ENCODE measurements around the gene LSR. TPM values are rescaled to one million over a fixed set of nuclear protein-coding genes. Genes with fewer than 3 reads are reported as not detected.

The LSR gene
- total and polyA plus RNA-seq, 8 donors: 50.6 to 130 (median 61.4) TPM

DNA sequence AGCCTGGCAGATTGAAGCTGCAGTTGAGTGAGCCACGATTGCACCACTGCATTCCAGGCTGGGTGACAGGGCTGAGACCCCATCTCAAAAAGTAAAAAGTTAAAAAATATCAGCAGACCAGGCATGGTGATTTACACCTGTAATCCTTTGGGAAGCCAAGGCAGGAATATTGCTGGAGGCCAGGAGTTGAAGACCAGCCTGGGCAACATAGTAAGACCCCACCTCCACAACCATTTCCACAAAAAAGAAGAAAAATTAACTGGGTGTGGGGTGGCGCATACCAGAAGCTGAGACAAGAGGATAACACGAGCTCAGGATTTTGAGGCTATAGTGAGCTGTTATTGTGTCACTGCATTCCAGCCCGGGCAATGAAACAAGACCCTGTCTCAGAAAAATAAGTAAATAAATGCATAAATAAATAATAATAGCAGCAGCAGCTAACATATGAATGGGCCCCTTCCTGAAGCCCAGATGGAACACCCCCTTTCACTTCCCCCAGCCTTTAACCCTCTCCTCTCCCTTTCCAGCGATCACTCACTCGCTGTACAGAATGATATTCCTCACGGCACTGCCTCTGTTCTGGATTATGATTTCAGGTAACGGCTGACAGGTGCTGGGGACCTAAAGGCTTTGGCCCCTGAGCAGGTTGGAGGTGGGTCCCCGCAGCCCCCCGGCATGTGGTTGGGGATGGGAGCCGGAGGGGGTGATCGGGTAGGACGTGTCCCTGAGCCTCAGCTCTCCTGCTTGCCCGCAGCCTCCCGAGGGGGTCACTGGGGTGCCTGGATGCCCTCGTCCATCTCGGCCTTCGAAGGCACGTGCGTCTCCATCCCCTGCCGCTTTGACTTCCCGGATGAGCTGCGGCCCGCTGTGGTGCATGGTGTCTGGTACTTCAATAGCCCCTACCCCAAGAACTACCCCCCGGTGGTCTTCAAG is 46.3 kb downstream of the LSR start:
- intact Hi-C loops (cut with DNase I): no loop called here
- peaks cover 0 to 5% of the 10 kb centered on the region in 2 donors for H3K4me1 ChIP-seq
- DNase-seq: peak in 1 of 4 donors; percentile 71
- peaks cover 0 to 61% of the 10 kb centered on the region in 2 donors for H3K27me3 ChIP-seq
- ATAC-seq: no peak
- TF ChIP-seq CTCF (IDR thresholded peaks at IDR 0.05): no peak
- H3K4me3 ChIP-seq: no peak overlapping the region
- no peak overlapping the region for H3K27ac ChIP-seq
- no peaks in the 10 kb centered on the region for H3K36me3 ChIP-seq
- H3K9me3 ChIP-seq: no peaks in the 10 kb centered on the region

DNA sequence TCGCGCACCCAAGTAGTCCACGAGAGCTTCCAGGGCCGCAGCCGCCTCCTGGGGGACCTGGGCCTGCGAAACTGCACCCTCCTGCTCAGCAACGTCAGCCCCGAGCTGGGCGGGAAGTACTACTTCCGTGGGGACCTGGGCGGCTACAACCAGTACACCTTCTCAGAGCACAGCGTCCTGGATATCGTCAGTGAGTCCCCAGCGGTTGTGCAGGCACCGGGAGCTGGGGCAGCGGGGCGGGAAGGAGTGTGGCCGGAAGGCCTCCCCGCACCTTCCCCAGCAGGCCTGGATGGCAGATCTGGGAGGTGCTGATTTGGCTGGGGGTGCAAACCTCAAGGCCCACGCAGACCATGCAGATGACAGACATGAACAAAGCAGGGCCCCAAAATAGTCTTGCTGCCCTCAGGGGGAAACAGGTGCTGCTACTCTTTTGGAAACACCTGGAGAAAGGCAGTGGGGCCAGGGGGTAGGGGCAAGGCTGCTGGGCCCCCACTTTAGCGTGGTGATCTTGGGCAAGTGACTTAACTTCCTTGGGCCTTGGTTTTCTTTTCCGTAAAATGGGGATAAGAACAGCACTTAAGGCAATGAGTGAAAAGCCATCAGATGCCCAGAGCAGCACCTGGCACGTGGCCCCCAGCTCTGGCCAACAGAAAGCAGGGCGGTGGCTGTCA is 47.1 kb downstream of the LSR start:
- no peak for TF ChIP-seq CTCF (IDR thresholded peaks at IDR 0.05)
- Histone ChIP-seq H3K27me3 (peaks cover 0 to 65% of the 10 kb centered on the region in 2 donors), H3K4me1 (peaks cover 0 to 5% of the 10 kb centered on the region in 2 donors), H3K36me3 (no peaks in the 10 kb centered on the region), H3K27ac (no peak overlapping the region), H3K4me3 (no peak overlapping the region), H3K9me3 (no peaks in the 10 kb centered on the region)
- ATAC-seq (no peak), DNase-seq (no peak)
- intact Hi-C loops (cut with DNase I): no loop called here

DNA sequence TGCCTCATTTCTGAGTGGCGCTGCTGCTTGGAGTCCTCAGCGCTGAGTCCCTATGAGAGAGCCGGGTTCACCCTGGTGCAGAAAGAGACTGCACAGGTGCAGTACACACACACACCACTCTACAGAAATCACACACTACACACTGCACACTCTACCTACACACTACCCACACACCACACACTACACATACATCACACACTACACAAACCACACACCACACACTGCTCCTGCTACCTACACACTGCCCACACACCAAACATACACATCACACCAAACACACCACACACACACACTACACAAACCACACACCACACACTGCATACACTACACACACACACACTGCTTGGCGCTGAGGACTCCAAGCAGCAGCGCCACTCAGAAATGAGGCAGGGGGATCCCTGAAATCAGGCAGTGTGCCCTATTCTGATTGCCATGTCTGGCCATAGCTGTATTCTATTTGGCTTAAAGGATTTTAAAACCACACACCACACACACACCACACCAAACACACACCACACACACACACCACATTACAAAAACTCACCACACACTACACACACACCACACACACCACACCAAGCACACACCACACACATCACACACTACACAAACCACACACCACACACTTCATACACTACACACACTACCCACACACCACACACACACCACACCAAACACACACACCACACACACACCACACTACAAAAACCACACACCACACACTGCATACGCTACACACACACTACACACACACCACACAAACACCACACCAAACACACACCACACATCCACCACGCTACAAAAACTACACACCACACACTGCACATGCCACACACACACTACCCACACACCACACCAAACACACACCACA is 48.1 kb downstream of the LSR start:
- ATAC-seq (no peak), DNase-seq (no peak)
- Histone ChIP-seq H3K4me3 (no peak overlapping the region), H3K27me3 (peaks cover 0 to 56% of the 10 kb centered on the region in 2 donors), H3K36me3 (no peaks in the 10 kb centered on the region), H3K27ac (no peak overlapping the region), H3K9me3 (no peaks in the 10 kb centered on the region), H3K4me1 (peaks cover 0 to 5% of the 10 kb centered on the region in 2 donors)
- intact Hi-C loops (cut with DNase I): no loop called here
- no peak for TF ChIP-seq CTCF (IDR thresholded peaks at IDR 0.05)

DNA sequence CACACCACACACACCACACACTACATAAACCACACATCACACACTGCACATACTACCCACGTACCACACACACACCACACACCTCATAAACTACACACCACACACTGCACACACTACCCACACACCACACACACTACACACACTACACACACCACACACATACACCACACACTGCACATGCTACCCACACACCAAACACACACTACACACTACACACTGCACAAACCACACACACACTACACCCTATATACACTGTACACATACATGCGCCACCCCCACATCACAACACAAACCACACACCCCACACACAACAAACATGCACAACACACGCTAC is 48.7 kb downstream of the LSR start:
- no peak for TF ChIP-seq CTCF (IDR thresholded peaks at IDR 0.05)
- DNase-seq: no peak
- intact Hi-C loops (cut with DNase I): no loop called here
- Histone ChIP-seq H3K4me3 (no peak overlapping the region), H3K27ac (no peak overlapping the region), H3K27me3 (peaks cover 0 to 53% of the 10 kb centered on the region in 2 donors), H3K9me3 (no peaks in the 10 kb centered on the region), H3K4me1 (peaks cover 0 to 5% of the 10 kb centered on the region in 2 donors), H3K36me3 (no peaks in the 10 kb centered on the region)
- ATAC-seq: no peak
